HG02571 (cell line): ENCODE measurements around the gene ACOX3.
A peak's percentile ranks its signal among the peaks of the same experiment; 100 is the strongest.
"Not testable (repeated sequence)": the region's sequence is repeated elsewhere in the genome, so short reads cannot be mapped to it uniquely, and the experiment has no call there.

Experiments
- ATAC-seq: cut with Tn5 transposase; IDR thresholded peaks from one replicate; pipeline ENCODE4 v1.9.1; 2021; ENCODE audit warnings: mild to moderate bottlenecking, moderate library complexity; ENCODE audit not compliant: unreplicated experiment

Gene ACOX3

DNA sequence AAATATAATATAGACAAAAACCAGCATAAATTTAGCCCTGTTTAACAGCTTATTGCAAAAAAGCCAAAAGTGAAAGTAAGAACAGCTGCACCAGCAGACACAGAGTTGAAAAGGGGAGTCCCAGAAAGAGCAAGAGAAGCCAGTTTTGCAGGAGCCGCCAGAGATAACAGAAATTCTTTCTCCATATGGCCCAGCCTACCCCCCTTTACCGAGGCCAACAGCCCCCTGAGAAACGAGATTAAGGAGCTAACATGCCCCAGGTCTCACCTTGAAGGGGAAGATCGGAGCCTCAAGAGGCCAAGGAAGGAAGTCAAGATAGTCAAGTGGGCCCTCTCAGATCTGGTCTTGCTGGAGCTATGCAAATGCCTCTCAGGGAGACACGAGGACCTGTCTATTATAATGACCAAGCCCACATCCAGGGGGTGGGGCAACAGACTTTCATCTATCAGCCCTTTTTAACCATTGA lies 4.8 kb downstream of the ACOX3 start:
- ATAC-seq: peak; percentile 54

DNA sequence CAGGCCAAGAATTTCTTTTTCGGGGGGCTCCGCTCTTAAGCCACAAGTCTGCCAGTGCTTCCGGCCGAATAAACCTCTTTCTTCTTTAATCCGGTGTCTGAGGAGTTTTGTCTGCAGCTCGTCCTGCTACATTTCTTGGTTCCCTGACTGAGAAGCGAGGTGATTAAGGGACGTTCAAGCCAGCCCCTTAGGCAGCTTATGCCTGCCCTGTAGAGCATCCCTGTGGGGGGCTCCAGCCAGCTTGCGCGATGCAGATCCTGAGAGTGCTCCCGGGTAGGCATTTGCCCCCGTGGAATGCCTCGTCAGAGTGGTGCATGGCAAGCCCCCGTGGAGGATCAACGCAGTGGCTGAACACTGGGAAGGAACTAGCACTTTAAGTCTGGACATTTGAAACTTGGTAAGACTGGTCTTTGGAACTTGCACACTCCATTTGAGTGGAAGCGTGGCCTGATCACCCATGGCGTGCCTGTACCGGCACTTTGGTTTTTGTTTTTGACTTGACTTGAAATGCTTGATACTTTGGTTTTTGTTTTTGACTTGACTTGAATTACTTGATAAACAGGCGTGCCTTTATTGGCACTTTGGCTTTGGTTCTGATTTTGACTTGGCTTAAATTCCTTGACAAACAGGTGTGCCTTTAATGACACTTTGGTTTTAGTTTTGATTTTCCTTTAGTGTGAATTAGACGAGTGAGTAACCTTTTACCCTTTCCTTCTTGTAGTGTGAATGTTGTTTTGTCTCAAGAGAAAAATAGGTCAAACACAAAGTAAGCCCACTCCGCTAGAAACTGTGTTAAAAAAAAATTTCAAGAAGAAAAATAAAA lies 6.1 kb downstream of the ACOX3 start:
- no peak for ATAC-seq

DNA sequence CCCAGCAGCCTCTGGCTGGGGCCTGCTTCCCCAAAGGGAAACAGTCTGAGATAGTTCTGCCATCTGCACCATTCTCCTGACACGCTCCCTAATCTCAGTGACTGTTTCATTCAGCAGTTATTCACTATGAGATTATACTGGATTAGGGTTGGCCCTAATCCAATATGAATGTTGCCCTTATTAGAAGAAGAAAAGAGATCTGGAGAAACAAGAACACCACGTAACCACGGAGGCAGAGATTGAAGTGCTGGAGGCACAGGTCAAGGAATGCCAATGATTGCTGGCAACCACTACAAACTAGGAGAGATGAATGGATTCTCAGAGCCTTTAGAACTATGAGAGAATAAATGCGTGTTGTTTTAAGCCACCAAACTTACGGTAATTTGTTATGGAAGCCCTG lies 7.4 kb downstream of the ACOX3 start:
- no peak for ATAC-seq

DNA sequence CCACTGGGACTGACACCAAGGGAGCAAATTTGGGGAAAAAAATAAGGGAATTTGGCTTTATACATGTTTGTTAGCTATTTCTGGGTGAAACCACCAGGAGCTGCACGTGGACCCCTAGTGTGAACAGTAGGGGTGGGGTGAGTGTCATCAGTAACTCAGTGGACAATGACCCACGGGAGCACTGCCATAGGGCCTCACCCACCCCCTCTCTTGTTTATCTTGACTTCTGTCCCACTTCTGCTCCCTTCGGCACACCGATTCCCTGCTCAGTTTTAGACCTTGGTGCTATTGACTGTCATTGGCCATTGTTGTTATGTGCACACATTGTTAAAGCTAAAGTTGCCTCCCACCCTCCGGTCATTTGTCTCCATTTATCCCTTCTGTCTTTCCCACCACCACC lies 9.0 kb downstream of the ACOX3 start:
- no peak for ATAC-seq

DNA sequence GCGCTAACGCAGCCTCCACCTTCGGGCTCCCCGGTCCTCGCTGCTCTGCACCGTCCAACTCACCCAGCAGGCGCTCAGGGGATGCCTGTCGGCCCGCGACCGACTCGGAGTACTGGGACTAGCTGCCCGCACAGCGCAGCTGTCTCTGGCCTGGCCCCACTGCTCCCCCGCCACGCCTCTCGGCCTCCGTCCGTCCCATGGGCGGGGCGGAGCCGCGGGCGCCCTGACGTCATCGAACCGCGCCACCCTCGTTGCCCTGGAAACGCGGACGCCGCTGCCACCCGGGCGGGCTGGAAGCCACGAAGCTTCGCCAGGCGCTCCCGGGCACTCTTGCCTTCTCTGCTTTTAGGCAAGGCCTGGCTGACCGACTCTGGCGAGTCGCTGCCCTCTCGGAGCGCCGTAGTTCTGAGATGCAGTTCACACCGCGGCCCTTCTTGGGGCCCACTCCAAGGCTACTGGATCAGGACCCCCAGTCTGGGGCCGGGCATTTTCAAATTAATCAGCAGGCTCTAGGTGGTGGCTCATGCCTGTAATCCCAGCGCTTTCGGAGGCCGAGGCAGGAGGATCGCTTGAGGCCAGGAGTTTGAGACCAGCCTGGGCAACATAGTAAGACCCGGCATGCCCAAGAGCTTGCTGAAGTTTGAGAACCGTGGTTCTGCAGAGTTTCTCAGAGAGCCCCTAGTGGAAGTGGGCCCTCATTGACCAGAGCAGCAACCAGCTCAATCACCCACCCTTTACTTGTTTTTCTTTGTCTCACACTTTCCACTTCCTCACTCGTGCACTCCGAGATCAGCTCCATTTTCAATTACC lies 12.0 kb downstream of the ACOX3 start:
- peak; percentile 92 for ATAC-seq

DNA sequence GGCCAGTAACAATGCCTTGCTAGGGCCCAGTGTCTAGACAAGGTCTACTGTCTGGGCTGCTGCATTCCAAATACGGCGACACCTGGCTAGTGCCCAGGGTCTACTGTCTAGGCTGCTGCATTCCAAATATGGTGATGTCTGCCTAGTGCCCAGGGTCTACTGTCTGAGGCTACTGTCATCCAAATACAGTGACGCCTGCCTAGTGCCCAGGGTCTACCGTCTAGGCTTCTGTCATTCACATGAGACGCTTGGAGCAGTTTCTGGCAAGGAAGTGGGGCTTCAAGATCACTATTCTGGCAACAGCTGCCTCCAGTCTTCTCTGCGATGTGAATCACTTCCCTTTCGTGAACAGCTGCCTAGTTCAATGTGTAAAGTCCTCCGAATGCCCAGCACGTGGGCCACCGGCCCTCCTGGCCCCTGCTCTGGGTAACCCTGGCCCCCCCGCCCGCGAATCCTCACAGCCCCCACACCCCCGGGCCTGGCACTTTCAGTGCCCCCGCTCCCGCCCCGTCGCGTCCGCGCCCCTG lies 12.7 kb downstream of the ACOX3 start:
- ATAC-seq: peak; percentile 46

DNA sequence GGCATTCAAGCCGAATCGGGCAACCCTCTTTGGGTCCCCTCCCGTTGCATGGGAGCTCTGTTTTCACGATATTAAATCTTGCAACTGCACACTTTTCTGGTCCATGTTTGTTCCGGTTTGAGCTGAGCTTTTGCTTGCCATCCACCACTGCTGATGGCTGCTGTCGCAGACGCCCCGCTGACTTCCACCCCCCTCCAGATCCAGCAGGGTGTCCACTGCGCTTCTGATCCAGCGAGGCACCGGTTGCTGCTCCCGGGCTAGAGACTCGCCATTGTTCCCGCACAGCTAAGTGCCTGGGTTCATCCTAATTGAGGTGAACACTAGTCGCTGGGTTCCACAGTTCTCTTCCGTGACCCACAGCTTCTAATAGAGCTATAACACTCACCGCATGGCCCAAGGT lies 13.3 kb downstream of the ACOX3 start:
- ATAC-seq: no peak

DNA sequence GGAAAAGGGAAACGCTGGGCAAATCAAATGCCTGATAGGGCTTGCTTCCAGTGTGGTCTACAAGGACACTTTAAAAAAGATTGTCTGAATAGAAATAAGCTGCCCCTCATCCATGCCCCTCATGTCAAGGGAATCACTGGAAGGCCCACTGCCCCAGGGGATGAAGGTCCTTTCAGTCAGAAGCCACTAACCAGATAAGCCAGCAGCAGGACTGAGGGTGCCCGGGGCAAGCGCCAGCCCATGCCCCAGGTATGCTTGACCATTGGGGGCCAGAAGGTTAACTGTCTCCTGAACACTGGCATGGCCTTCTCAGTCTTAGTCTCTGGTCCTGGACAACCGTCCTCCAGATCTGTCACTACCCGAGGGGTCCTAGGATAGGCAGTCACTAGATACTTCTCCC lies 17.7 kb downstream of the ACOX3 start:
- no peak for ATAC-seq

DNA sequence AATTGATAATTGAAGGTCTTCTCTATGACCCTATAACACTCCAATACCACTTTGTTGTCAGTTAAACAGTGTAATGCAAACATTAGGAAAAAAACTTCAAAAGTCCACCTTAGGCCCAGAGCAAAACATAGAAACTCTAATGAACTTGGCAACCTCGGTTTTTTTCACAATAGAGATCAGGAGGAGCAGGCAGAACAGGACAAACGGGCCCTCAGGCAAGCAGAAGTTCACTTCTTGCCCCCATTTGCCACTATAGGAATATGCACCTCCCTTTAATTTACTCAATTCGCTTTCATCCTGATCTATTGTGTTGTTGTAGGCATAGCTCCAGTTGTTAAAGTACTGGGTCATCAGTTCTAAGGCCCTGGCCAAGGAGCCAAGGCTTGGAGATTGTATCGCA lies 18.2 kb downstream of the ACOX3 start:
- ATAC-seq: no peak

DNA sequence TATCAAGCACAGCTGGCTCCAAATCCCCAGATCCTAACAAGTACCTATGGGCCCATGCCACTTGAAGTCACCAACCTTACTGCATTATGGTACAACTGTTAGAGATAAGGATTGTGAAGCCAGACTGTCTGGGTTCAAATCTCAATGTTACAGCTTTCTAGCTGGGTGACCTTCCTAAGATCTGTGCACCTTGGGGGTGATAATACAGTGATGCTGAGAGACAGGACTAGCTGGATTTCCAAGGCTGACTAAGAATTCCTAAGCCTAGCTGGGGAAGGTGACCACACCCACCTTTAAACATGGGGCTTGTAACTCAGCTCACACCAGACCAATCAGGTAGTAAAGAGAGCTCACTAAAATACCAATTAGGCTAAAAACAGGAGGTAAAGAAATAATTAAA lies 20.4 kb downstream of the ACOX3 start:
- not testable (repeated sequence) for ATAC-seq

DNA sequence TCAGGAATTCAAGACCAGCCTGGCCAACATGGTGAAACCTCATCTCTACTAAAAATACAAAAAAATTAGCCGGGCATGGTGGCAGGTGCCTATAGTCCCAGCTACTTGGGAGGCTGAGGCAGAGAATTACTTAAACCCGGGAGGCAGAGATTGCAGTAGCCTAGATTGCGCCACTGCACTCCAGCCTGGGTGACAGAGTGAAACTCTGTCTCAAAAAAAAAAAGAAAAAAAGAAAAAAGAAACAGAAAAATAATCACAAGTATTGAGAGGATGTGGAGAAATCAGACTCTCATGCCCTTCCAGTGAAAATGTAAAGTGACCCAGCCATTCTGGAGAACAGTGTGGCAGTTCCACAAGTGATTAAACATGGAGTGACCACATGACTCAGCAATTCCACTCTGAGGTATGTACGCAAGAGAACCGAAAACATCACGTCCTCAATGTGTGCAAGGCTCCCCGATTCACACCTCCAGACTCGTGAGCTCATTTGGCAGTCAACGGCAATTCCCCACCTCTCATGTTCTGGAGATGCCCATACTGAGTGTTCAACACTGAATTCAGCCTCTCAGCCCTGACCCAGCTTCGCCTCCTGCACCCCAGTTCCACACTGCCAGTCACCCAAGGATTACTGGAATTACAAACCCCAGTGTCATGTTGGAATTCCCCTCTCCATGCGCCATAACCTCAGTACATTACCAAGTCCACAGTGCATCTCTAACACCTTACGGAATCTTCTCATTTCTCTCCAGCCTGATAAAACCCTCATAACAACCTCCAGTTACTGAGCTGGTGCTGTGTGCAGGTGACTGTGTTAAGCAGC lies 21.1 kb downstream of the ACOX3 start:
- peak; percentile 86 for ATAC-seq

DNA sequence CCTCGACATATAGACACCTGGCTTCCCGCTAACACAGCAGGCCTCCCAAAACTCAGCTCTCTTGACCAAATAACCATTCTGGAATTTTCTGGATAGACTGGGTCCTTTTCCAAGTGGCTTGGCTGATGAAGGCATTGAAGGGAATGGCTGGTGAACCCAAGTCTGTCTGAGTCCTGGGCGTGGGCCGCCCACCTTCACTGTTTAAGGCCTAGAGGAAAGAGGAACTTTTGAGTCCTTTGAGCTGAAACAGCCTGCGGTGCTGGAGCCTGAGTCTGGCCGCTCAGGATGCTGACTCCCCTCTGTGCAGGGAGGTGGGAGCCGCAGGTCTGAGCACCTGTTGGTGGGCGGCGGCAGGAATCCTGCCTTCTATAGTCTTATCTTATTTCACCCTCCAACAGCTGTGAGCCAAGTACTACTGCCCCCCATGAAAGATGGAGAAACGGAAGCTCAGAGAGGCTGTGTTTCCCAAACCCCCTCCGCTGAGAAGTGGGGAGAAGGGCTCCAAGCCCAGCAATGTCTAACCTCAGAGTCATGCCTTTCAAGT lies 23.4 kb downstream of the ACOX3 start:
- ATAC-seq: no peak

DNA sequence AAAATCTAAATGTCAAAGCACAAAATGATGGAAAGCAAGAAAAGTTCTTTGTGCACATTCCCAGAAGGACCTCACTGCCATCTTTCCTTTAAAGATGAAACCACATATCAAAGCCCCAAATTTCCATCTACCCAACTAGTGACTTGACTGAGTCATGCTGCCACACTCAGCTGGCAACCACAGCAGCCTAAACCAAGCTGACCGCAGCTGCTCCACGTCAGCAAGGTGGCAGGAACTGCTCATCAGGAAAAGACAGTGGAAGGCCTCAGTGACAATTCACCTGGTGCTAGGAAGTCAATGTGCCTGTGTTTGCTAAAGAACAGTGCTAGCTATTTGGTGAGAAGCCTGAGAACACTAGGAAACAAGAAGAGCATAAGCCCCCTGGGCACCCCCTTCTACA lies 26.1 kb downstream of the ACOX3 start:
- ATAC-seq: no peak

DNA sequence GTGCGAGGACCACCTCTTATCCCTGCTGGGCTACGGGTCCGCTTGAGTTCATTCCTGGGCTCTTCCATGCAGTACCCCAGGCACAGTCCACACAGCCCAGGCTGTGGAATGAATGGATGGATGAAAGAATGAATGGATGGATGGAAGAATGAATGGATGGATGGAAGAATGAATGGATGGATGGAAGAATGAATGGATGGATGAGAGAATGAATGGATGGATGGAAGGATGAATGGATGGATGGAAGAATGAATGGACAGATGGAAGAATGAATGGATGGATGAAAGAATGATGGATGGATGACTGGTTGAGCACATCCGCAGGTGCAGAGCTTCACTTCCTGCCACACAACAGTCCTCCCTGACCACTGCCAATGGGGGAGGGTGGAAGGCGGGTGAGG lies 28.2 kb downstream of the ACOX3 start:
- ATAC-seq: no peak

DNA sequence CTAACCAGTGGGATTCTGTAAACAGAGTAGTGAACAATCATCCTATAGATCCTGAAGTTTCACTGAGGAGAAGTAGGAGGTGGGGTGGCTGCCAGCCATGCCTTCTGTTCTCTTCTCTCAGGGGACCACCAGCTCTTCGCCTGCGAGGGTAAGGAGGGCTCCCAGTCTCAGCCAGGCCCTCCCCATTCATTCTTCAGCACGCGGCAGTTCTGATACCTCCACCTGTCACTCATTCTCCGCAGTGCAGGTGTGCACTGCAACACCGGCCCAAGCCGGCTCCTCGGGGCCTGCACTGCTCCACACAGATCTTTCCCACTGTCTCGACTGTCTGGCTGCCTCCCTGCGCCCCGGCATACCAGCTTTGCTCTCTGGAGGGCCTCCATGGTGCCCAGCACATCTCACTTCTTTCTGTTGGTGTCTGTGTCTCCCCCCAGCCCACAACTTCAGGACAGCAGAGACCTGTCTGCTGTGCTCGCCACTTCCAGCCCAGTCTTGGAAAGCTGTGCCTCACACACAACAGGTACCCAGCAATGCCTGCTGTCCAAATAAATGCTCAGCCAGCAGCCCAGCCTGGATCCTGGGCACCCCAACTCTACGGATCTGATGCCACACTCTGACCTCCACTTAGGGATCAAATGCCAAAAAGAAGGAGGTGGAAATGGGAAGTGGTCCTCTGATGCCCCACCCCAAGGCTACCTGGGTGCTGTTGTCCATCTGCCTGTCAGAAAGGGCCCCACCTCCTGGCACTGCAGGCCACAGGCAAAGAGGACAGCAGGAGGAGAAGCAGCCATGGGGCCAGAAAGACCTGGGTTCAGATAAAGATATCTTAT lies 29.0 kb downstream of the ACOX3 start:
- no peak for ATAC-seq

DNA sequence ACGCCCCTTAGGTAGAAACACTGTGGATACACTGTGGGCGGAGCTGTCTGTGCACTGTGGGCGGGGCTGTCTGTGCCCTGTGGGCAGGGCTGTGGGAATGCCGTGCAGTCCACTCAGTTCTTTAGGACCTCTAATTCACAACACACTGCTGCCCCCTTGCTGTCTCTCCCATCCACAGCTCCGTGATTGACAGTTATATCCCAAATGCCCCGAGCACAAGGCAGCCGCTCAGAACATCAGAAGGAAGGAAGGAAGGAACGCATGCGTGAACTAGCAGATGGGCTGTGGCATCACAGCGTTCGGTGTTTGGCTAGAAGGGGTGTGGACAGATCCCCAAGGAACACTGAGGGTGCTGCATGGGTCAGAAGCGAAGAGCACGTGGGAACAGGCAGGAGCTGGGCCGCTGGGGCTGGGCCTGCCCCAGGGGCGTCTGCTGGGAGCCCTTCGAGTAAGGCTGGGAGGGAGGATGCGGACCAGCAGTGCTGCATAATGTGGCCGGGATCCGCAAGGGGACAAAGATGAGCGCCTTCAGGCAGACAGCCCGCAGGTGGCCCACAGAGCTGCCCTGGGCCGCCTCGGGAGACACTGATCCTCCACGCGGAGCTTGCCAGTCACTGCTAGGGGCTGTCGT lies 29.8 kb downstream of the ACOX3 start:
- ATAC-seq: no peak

DNA sequence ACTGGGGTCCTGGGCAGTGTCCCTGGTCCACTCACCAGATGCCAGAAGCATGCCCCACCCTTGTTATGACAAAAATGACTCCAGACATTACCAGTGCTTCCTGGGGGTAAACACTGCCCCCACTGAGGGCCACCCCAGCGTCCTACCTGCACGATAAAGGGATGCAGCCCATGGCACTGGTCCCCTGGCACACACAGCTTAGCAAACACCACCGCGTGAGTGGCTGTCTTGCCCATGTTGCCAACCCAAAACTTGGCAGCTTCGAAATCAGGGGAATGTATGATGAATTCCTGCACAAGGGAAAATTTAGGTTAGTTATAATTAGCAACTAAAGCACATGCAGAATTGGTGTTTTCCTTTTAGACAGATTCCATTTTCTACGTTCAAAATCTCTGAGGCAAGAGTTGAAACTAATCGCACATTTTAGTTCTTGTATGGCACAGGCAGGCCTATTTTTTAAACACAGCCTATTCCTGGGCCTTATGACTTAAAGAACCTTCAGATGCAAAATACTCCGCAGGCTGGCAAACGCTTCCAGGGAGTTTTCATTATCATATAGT lies 30.4 kb downstream of the ACOX3 start:
- no peak for ATAC-seq

DNA sequence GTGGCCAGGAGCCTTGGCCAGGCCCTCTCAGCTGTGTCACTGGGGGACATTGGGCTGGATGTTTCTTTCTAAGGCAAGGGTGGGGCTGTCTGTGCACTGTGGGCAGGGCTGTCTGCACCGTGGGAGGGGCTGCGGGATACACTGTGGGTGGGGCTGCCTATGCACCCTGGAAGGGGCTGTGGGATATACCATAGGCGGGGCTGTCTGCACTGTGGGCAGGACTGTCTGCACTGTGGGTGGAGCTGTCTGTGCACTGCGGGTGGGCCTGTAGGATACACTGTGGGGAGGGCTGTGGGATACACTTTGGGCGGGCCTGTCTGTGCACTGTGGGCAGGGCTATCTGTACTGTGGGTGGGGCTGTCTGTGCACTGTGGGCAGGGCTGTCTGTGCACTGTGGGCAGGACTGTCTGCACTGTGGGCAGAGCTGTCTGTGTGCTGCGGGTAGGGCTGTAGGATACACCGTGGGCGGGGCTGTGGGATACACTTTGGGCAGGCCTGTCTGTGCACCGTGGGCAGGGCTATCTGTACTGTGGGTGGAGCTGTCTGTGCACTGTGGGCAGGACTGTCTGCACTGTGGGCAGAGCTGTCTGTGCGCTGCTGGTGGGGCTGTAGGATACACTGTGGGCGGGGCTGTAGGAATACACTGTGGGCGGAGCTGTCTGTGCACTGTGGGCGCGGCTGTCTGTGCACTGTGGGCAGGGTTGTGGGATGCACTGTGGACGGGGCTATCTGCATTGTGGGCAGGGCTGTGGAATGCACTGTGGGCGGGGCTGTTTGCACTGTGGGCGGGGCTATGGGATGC lies 31.1 kb downstream of the ACOX3 start:
- no peak for ATAC-seq
